ENCODE results near the gene GON4L.

GON4L gene

GRCh38 chr1:155861896-155862295, 4.9 kb upstream of the GON4L start (continued):
- TF ChIP-seq ZNF175 (tag by site-specific recombination; IDR thresholded peaks at IDR 0.05) (no peak), ZNF555 (tag by site-specific recombination; conservative IDR thresholded peaks at IDR 0.05) (no peak), TCF7L2 (IDR thresholded peaks at IDR 0.05; ENCODE audit: borderline replicate concordance, low read depth, low read length) (no peak), KLF1 (tag by site-specific recombination; IDR thresholded peaks at IDR 0.05) (no peak), ZNF768 (tag by site-specific recombination; IDR thresholded peaks at IDR 0.05) (no peak)

GRCh38 chr1:155860970-155861510, 4.0 kb upstream of the GON4L start:
- Histone ChIP-seq H3K27ac (ENCODE audit: extremely low read depth, low read depth, low read length) (peak overlapping the region; percentile 27; the same call in 1 of the 2 replicates), H3K36me3 (ENCODE audit: control insufficient read depth in 2 of 2, insufficient read depth in 1 of 2, low read length in 2 of 2) (no peaks in the 10 kb centered on the region), H3K4me3 (ENCODE audit: low read depth, low read length) (no peak overlapping the region), H3K4me1 (ENCODE audit: control insufficient read depth, insufficient read depth, low read length) (peaks cover 2% of the 10 kb centered on the region; the same call in 1 of the 2 replicates), H3K9me3 (ENCODE audit: control insufficient read depth, insufficient read depth, low read depth, low read length) (no peaks in the 10 kb centered on the region)
- TF ChIP-seq ZNF18 (tag by site-specific recombination; IDR thresholded peaks at IDR 0.05) (no peak), MYNN (tag by site-specific recombination; IDR thresholded peaks at IDR 0.05; ENCODE audit: borderline replicate concordance) (0 out of 2 replicates have a peak, but pooled peaks have one; percentile 36), ZBTB17 (tag by site-specific recombination; IDR thresholded peaks at IDR 0.05) (peak; percentile 93)
- CTCF ChIA-PET = no interaction called here
- POLR2A ChIA-PET = no interaction called here

GRCh38 chr1:155859881-155860871, 3.2 kb upstream of the GON4L start:
- H3K9me3 ChIP-seq (ENCODE audit: control insufficient read depth, insufficient read depth, low read depth, low read length) = no peaks in the 10 kb centered on the region
- peaks cover 3% of the 10 kb centered on the region; the same call in 1 of the 2 replicates for H3K4me1 ChIP-seq (ENCODE audit: control insufficient read depth, insufficient read depth, low read length)
- peak overlapping the region; percentile 34 for H3K4me3 ChIP-seq (ENCODE audit: low read depth, low read length)
- peak overlapping the region; percentile 27 for H3K27ac ChIP-seq (ENCODE audit: extremely low read depth, low read depth, low read length)
- H3K36me3 ChIP-seq (ENCODE audit: control insufficient read depth in 2 of 2, insufficient read depth in 1 of 2, low read length in 2 of 2) = peaks cover 3 to 4% of the 10 kb centered on the region in 2 experiments; a peak in 2 of 3 replicates
- CTCF ChIA-PET = interaction anchor here (0.7 kb wide), 1 partner anchor 72 kb away, joined by 3 read pairs; no protein-coding TSS in a partner anchor
- POLR2A ChIA-PET = interaction anchor here (1.1 to 1.6 kb wide), 4 partner anchors 9 to 117 kb away, joined by 3 to 6 read pairs (median 4); no protein-coding TSS in a partner anchor
- TF ChIP-seq ZNF366 (tag by site-specific recombination; conservative IDR thresholded peaks at IDR 0.05) = peak; percentile 80
- TF ChIP-seq ZNF707 (tag by site-specific recombination; IDR thresholded peaks at IDR 0.05) = no peak
- TF ChIP-seq SCRT2 (tag by site-specific recombination; IDR thresholded peaks at IDR 0.05) = no peak
- no peak for TF ChIP-seq OVOL3 (tag by site-specific recombination; IDR thresholded peaks at IDR 0.05)
- no peak for TF ChIP-seq OSR2 (tag by site-specific recombination; IDR thresholded peaks at IDR 0.05)
- peak; percentile 80 for TF ChIP-seq ZXDB (tag by site-specific recombination; IDR thresholded peaks at IDR 0.05)
- TF ChIP-seq ZNF704 (tag by site-specific recombination; IDR thresholded peaks at IDR 0.05) = no peak
- TF ChIP-seq ZNF623 (tag by site-specific recombination; IDR thresholded peaks at IDR 0.05) = no peak
- TF ChIP-seq ZNF133 (tag by site-specific recombination; IDR thresholded peaks at IDR 0.05) = no peak
- TF ChIP-seq ZNF221 (tag by site-specific recombination; IDR thresholded peaks at IDR 0.05; ENCODE audit: borderline replicate concordance) = no peak
- TF ChIP-seq WT1 (tag by site-specific recombination; IDR thresholded peaks at IDR 0.05) = no peak
- peak; percentile 95 for TF ChIP-seq ZNF398 (tag by site-specific recombination; IDR thresholded peaks at IDR 0.05)
- no peak for TF ChIP-seq HOXC10 (CRISPR knock-in tag; IDR thresholded peaks at IDR 0.05)
- peak; percentile 80; the same call in 1 of the 2 replicates for TF ChIP-seq SP7 (tag by site-specific recombination; IDR thresholded peaks at IDR 0.05)
- no peak for TF ChIP-seq SCRT1 (tag by site-specific recombination; IDR thresholded peaks at IDR 0.05; ENCODE audit: borderline replicate concordance)
- no peak for TF ChIP-seq ZNF148 (tag by site-specific recombination; IDR thresholded peaks at IDR 0.05; ENCODE audit: borderline replicate concordance)
- TF ChIP-seq ZNF248 (tag by site-specific recombination; IDR thresholded peaks at IDR 0.05) = no peak

Data from HEK293 (cell line).